DMS79 treated with DMSO at 0.1 percent for 48 hours (cell line): ENCODE measurements around the gene UBR3.
"Not testable (repeated sequence)": the region's sequence is repeated elsewhere in the genome, so short reads cannot be mapped to it uniquely, and the experiment has no call there.

Experiments
- DNase-seq: peaks from one replicate; lab custom pipeline; 2025; lab: John Stamatoyannopoulos, UW

The UBR3 gene

DNA sequence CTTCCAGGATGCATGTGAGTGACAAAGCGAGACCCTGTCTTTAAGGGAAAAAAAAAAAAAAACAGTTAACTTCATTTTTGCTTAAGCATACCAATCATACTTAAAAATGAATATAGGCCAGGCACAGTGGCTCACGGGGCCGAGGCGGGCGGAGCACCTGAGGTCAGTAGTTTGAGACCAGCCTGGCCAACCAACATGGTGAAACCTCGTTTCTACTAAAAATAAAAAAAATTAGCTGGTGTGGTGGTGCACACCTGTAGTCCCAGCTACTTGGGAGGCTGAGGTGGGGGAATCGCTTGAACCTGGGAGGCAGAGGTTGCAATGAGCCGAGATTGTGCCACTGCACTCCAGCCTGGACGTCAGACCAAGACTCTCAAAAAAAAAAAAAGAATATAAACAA lies 44.1 kb downstream of the UBR3 start:
- not testable (repeated sequence) for DNase-seq

DNA sequence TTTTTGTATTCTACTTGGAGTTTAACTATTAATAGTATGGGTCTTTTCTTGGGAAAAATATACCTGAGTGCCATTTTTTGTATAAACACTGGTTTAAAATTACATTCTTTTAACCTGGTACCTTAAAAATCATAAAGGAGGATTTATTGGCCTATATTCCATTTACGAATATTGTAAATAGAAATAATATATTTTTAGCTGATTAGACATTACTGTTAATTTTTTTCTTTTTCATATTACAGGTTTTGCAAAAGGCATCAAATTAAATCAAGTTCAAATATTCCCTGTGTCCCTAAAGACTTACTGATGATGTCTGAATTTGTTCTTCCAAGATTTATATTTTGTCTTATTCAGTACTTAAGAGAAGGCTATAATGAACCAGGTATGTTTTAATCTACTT lies 44.7 kb downstream of the UBR3 start:
- no peak for DNase-seq

DNA sequence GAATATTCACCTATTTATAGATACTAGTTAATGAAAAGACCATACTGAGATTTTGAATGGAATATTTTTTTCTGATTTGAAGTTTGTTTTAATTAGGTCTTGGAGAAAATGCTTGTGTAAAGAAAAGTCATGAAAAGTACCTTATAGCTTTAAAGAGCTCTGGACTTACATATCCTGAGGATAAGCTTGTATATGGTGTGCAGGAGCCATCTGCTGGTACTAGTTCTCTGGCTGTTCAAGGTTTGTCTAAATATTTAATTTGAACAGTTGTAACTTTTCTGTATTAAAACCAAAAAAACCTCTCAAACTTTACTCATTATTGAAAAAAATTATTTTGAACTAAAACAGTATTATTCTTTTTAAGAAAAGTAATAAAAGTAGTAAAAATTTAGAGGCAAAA lies 50.1 kb downstream of the UBR3 start:
- no peak for DNase-seq

DNA sequence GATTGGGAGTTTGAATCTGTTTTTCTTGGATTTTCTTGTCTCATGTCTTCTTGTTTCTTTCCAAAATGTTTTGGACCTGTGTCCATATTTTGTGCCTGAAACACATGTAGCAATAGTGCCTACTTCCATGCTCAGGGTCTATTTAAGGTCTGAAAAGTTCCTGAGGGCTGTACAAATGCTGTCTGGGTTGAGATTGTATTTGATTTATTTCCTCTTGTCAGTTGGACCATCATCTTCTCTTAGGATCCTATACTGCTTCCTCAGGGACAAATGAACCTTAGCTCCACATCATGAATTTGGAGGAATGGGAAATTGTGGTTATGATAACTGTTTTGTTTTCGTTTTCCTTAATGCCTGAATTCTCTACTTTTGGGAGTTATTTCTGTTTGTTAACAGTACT lies 59.9 kb downstream of the UBR3 start:
- no peak for DNase-seq

DNA sequence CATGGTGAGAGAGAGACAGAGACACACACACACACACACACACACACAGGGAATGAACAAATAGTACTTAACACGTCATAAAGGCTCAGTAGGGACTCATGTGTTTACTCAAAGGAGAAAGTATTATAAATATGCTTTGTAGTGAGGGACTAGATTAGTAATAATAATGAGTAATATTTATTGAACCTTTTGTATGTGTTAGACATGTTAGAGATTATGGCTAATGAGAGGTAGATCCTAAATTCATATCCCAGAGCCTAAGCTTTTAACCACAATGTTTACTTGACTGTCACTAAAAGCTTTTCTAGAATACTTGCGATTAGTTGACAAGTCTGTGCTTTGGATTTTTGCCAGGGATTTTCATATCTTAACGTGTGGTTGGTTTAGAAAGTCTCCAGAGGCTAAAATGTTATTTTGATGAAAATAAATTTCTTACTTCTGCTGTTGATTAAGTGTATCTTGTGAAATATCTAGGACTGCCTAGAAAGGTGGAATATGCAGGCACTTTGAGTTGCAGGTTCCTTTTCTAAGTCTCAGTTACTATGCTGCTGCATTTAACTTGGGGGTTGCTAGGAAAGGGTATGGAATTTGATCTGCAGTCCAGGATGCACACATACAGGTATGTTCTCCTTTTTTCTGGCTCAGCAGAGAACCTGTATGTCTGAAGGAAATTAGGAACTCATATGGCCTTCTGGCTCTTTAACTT lies 64.5 kb downstream of the UBR3 start:
- peak; percentile 92 for DNase-seq

DNA sequence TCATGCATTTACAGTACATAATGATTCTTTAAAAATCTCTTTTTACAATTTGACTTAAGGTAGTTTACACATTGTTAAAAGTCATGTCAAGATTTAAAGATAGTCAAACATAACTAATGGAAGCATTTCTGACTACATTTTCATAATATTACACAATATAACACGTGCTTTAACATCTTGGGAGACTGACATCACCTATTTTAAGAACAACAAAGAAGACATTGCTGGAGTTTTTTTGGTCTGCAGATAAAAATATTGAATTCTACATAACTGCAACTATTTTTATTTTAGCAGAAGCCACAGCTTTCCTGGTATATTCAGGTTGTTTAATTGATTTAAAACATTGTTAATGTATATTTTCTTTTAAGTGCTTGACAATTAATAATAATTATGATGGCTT lies 65.7 kb downstream of the UBR3 start:
- DNase-seq = no peak

DNA sequence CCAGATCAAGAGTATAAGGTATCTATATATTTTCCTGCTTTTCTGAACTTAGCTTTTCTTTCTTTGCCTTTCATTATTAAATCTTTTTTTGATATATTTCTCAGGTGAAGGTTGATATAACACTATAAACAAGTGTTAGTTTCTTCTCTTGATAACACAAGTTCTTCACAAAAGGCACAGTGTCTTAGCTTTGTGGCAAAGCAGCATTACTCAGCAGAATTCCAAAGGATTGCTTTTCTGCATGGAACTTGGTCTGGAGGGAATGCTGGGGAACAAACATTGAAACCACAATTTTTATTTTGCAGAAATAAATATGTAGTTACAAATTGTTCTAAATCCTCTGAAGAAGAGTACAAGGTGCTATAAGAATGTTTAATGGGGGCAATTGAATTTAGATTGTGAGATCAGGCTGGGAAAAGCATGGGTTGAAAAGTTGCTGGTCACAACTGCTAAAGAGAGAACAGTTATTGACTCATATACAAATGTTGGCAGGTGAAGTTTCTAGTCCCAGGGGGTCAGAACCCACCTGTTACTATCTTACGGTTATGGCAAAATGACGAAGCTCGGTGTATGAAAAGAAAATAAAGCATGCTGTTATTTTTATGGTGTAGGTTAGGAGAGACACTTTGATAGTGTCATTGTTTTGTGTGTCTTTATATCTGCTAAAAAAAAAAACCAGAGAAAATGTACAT lies 68.2 kb downstream of the UBR3 start:
- DNase-seq = no peak

DNA sequence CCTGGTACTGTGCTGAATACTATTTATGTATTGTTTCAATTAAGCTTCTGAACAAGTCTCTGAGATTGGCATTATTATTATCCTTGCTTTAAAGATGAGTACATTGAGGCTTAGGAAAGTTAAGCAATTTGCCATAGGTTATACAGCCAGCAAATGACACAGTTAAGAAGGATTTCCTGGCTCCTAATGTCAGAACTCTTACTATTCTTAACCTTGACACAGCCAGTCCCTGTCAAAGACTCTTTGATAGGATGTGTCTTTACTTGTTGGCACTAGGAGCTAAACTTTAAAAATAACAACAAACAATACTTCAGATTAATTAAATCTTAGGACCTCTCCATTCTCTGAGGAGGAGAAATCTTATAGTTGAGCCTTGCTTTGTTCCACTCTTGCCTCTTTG lies 70.6 kb downstream of the UBR3 start:
- no peak for DNase-seq

DNA sequence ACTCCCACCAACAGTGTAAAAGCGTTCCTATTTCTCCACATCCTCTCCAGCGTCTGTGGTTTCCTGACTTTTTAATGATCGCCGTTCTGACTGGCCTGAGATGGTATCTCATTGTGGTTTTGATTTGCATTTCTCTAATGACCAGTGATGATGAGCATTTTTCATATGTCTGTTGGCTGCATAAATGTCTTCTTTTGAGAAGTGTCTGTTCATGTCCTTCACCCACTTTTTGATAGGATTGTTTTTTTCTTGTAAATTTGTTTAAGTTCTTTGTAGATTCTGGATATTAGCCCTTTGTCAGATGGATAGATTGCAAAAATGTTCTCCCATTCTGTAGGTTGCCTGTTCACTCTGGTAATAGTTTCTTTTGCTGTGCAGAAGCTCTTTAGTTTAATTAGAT lies 72.8 kb downstream of the UBR3 start:
- not testable (repeated sequence) for DNase-seq

DNA sequence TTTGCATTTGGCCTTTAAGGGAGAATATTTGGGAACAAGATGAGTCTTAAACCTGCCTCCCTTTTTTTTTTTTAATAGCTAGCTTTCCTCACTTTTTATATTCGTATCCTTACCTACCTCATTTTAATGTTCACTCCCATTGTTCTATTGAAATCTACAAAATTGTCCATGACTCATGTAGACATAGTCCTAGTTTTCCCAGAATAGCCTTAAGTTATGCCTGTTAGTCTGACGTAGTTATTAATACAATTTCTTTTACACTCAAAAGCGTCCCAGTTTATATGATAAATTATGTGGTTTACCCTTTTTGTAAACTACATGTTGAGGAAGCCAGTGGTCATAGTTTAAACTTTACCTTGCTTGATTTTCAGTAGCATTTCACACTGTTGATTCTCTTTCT lies 73.4 kb downstream of the UBR3 start:
- DNase-seq = no peak

DNA sequence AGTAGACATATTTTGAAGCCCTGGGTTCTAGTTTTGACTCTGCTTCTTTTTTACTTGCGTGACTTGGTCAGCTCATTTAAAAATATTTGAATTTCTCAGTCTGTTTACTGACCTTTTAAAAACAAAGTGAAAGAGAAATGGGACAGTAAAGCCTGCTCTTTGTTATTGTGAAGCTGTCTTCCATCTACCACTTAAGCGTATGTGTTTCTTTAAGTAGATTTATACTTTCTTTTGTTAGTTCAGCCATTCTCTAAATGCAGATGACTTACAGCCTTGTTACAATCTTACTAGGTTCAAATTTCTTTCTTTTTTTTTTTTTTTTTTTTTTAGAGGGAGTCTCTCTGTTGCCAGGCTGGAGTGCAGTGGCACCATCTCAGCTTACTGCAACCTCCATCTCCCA lies 79.5 kb downstream of the UBR3 start:
- no peak for DNase-seq

DNA sequence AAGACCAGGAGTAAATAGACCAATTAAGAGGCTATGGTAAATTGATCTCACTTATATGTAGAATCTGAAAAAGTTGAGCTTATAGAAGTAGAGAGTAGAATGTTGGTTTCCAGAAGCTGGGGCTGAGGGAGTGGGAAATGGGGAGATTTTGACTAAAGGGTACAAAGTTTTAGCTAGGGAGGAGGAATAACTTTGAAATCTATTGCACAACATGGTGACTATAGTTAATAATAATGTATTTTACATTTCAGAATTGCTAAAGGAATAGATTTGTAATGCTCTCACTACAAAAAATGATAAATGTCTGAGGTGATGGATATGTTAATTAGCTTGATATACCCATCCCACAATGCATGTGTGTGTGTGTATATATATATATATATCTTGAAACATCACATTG lies 82.1 kb downstream of the UBR3 start:
- no peak for DNase-seq

DNA sequence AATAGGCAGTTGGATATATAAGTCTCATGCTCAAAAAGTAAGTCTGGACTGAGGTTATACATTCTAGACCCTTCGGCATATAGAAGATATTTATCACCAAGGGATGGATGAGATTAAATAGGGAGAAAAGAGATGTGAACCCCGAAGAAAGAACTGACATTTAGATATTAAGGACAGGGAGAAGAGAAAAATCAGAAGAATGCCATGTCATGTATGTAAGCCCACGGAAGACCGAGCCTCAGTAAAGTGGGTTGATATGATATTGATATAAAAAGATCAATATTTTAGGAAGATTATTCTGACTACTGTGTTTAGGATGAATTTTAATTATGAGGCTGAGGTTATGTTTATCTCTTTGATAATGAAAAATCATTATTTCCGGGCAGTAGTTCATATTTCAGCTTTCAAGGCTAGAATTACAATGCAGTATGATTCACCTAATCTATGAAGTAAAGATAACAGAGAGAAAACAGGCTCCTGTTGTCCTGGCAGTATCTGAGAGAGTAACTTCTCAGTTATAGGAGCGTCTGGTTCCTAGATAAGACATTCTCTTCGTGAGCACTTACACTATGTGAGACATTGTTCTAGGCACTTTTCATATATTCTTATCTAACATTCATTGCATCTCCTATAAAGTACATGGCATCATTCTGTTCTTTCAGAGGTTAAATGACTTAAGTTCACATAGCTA lies 83.0 kb downstream of the UBR3 start:
- DNase-seq = no peak

DNA sequence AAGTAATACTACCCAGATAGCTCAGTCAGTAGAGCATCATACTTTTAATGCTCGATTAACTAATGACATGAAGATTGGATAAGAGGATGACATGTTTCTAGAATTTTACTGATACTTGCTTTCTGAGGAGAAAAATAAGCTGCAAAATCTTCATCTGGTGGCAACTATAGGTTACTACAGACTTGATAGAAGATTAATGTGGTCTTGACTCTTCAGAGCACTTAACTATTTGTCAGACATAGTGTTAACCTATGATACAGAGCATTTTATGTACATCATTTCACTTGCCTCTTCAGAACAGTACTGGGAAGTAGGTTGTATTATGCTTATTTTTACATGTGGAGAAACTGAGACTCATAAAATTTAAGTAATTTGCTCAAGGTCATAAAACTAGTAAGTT lies 83.9 kb downstream of the UBR3 start:
- DNase-seq = no peak

DNA sequence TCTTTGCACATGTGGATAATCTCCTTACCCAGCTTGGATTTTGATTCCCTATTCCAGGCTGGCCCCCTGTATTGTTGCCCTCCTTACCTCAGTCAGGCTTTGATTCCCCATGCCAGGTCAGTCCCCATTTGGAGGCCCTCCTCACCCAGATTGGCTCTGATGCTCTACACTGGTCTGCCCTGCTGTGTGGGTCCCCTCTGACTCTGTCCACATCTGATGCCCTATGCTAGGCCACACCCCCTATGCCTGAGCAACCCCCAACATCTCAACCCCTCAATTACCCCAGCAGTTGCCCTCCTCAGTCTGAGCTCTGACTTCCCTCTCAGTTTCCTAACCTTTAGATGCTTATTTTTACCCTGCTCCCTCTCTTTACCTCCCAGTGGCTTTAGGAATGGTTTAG lies 89.4 kb downstream of the UBR3 start:
- DNase-seq = no peak

DNA sequence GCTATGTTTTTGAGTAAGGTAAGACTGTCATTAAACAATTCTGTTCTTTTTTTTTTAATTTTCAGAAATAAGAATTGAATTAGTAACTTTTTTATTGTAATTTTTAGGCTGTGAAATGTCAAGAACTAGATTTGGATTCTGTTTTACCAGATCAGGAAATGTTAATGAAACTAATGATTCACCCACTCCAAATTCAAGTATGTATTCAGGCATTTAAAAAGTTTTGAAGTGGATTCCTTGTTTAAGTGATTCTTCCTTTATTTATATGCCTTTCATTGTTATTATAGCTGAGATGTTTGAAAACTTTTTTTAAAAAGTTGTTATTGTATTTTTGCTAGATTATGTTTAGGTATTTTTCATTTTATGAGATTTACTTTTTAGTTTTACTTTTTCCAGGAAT lies 96.7 kb downstream of the UBR3 start:
- DNase-seq = no peak

DNA sequence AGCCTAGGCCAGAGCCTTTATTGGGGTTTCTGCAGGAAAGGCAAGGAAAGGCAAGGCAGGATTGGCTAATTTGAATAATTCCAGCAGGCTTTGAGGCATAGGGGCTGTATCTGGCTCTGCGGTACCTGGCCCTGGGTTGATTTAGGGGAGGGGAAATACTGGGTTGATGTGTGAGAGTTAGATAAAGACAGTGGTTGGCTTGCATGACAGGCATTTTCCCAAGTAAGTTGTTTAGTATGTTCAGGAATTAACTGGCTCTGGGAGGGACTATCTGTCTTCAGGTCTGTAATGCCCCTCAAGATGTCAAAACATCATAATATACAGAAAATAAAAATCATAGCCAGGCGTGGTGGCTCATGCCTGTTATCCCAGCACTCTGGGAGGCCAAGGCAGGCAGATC lies 98.7 kb downstream of the UBR3 start:
- no peak for DNase-seq

DNA sequence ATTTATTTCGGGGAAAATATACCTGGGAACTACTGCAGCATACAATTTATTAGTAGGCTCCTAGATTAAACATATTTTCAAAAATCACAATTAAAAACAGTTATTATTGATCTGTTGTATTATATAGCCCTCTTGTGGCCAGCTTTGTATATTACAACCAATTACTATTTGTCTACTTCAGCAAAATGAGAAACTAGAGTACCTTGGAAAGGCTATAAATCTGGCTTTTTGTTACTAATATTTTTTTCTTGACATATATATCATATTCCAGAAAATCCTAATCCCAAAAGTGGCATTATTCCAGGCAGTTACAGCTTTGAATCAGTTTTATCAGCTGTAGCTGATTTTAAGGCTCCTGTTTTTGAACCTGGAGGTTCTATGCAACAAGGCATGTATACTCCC lies 101.2 kb downstream of the UBR3 start:
- DNase-seq = peak; percentile 73

DNA sequence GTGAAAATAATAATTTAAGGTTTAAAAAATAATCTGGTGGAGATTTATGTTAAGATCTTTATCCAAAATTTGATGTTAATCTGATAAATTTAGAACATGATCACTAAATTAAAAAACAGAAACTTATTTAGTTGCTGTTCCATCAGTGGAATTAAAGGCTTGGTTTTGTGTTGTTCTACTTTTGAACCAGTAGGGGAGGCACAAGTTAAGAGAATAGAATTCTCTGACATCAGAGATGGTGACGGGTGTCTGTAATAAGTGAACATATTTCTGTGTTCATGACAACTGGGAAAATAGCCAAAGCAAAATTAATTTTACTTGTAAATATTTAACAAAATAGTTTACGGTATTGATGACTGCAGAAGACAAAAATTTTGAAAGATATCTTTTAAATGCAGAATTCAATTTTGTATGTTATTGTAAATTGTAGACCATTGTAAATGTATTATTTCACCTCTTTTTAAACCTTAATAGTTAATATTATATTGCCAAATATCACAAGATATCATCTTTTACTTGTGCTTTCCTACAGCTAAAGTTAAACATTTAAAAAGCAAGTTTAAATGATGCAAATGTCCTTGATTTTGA lies 106.0 kb downstream of the UBR3 start:
- peak; percentile 34 for DNase-seq

DNA sequence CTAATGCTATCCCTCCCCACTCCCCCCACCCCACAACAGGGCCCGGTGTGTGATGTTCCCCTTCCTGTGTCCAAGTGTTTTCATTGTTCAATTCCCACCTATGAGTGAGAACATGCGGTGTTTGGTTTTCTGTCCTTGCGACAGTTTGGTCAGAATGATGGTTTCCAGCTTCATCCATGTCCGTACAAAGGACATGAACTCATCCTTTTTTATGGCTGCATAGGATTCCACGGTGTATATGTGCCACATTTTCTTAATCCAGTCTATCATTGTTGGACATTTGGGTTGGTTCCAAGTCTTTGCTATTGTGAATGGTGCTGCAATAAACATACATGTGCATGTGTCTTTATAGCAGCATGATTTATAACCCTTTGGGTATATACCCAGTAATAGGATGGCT lies 109.4 kb downstream of the UBR3 start:
- not testable (repeated sequence) for DNase-seq

DNA sequence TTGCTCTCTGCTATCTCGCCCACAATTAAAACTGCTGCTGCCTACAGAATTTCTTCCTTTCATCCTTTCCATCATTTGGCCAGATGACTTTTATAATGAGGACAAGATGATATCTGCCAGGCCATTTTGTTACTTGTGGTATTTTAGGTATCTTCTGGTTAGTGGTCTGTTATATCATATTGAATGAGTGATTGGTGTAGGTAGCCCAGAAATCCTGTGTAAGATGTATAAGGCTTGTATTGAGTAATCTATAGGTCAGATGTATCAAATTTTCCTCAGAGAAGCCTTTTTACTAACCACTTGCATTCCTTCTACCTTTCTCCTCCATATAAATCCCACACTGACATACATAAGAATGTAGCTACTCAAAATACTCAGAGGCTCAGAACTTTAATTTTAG lies 118.3 kb downstream of the UBR3 start:
- DNase-seq = no peak

DNA sequence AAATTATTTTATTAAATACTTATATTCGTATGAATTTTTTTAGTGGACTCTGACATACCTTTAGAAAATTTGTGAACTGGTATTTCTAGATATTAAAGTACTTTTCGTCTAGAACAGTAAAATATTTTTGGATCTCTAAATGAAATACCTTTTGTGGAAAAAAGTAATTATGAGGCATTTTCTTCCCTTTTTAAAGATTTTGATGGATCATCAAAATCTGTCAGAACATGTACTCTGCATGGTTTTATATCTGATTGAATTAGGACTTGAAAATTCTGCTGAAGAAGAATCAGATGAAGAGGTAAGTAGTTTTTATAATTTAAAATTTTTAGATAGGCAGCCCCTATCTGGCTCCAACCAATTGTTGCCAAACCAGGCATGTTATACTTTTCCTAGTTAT lies 118.8 kb downstream of the UBR3 start:
- DNase-seq = no peak

DNA sequence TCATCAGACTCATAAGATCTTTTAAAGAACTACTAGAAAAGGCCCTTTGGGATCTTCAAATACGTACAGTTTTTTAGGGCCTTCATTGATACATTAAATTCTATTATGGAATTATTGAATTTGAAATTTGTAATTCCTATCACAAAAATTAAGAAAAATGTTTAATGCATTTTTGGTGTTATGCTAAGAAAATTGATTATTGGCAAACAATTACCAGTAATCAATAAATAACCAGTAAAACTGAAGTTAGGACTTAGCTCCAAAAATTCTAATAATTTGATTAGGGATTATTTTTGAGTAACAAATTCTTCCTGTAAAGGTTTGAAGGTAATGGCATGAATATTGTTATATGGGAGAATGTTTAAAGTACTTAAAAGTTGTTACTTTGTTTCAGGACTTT lies 119.3 kb downstream of the UBR3 start:
- no peak for DNase-seq
